Adrenal gland (tissue), 19 donors: ENCODE data around the gene CTAGE8. TPM values are rescaled to one million over a fixed set of nuclear protein-coding genes. Genes with fewer than 3 reads are reported as not detected.
"Not testable (repeated sequence)": the region's sequence is repeated elsewhere in the genome, so short reads cannot be mapped to it uniquely, and the experiment has no call there.

Experiments used
- DNase-seq, 7 donors: peaks; one replicate each; pipeline ENCODE4 v3.0.0-alpha.2; 2019 to 2020
- H3K27ac ChIP-seq, 5 donors: fragments of 200-600 bp; sonication (generic) in 4 of 5; 1 replicate in 3 of 5; 2 replicates in 2 of 5; pipeline versions ENCODE4 v1.5.1 to v1.8.0; 2016 to 2020; ENCODE audit warnings: mild to moderate bottlenecking in 1 of 5
- H3K27me3 ChIP-seq: fragments of 200-600 bp; 2 replicates; pipeline ENCODE4 v1.8.0; 2021
- H3K36me3 ChIP-seq, 2 donors: fragments of 200-600 bp; replicated peaks in 1 of 2; 1 replicate in 1 of 2; 2 replicates in 1 of 2; pipeline versions ENCODE4 v1.5.1 to v1.8.0; 2018 to 2022
- H3K4me1 ChIP-seq, 2 donors: fragments of 200-600 bp; replicated peaks in 1 of 2; 1 replicate in 1 of 2; 2 replicates in 1 of 2; pipeline versions ENCODE4 v1.5.1 to v1.8.0; 2018 to 2021
- H3K4me3 ChIP-seq, 4 donors: fragments of 200-600 bp; sonication (generic) in 3 of 4; one replicate each; pipeline ENCODE4 v1.5.1; 2016 to 2018
- H3K9me3 ChIP-seq, 3 donors: fragments of 200-600 bp; sonication (generic) in 1 of 3; replicated peaks in 1 of 3; 1 replicate in 2 of 3; 2 replicates in 1 of 3; pipeline versions ENCODE4 v1.5.1 to v1.8.0; 2016 to 2021
- WGBS, 4 donors: extraction: QIAGEN DNeasy Blood & Tissue Kit in 2 of 4; methylation state at CpG; one replicate each; pipeline versions ENCODE4 v1.1.5 to v1.1.7; 2013 to 2017; 5-methylcytosine and 5-hydroxymethylcytosine counted together
- intact Hi-C, 2 donors: fragments of 100-400 bp; cut with DNase I; formaldehyde crosslinking; loops; one replicate each; pipeline versions ENCODE4 v1.14.1 to v1.15.0; 2022 to 2023
- long read RNA-seq, 10 donors: library from polyadenylated mRNA in 3 of 10; unstranded in 2 of 10; stranded (forward) in 1 of 10; transcript quantifications; one replicate each; pipeline ENCODE4 v2.0.0 and lab custom pipeline, GENCODE V29; 2021 to 2026
- polyA plus RNA-seq, 3 donors: library from polyadenylated mRNA; stranded (reverse); fragments of 200-250 nt in 2 of 3; fragments of 350-450 nt in 1 of 3; fragmentation: Illumina TruSeq in 1 of 3; extraction: RNeasy Lipid Tissue Mini Kit (QIAGEN cat#74804) in 1 of 3; gene quantifications; one replicate each; pipeline ENCODE4 v1.2.3, GENCODE V29; 2013 to 2014
- total RNA-seq, 9 donors: library from RNA; depleted of rRNA in 4 of 9; stranded (reverse); fragments of >200 nt in 4 of 9; fragments of 120-200 nt in 1 of 9; fragmentation: NEBNext Ultra II Directional in 1 of 9; extraction: Animal tissue kit (Norgen Biotek cat#: 25700) in 1 of 9; gene quantifications; one replicate each; pipeline versions ENCODE4 v1.1.0 to v1.2.4, GENCODE V29; 2013 to 2023
- donor health status: healthy with polysubstance abuse.
- donor health status: Bipolar disorder and iron deficiency.
- donor health status: DM: yes; HTN: yes; CAD: no.
- donor health status: DM: no; HTN: no; CAD: no.
- donor health status: DM: no; HTN: no; CAD: no.
- donor health status: DM: yes; HTN: yes; CAD: no.

CTAGE8 gene, protein sequence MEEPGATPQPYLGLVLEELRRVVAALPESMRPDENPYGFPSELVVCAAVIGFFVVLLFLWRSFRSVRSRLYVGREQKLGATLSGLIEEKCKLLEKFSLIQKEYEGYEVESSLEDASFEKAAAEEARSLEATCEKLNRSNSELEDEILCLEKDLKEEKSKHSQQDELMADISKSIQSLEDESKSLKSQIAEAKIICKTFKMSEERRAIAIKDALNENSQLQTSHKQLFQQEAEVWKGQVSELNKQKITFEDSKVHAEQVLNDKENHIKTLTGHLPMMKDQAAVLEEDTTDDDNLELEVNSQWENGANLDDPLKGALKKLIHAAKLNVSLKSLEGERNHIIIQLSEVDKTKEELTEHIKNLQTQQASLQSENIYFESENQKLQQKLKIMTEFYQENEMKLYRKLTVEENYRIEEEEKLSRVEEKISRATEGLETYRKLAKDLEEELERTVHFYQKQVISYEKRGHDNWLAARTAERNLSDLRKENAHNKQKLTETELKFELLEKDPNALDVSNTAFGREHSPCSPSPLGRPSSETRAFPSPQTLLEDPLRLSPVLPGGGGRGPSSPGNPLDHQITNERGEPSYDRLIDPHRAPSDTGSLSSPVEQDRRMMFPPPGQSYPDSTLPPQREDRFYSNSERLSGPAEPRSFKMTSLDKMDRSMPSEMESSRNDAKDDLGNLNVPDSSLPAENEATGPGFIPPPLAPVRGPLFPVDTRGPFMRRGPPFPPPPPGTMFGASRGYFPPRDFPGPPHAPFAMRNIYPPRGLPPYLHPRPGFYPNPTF
- total RNA-seq = 1 to 10 TPM in 1 of 9 donors, under 1 TPM in 2, not detected in 6; 0.22 to 1.9 (median 0.87) TPM
- under 1 TPM in 2 of 3 donors, not detected in 1; 0.24 to 0.40 TPM for polyA plus RNA-seq
- long read RNA-seq, donor 1 = 0 reads
- long read RNA-seq, donor 2 = 0 reads
- long read RNA-seq, donor 3 = 0 reads
- long read RNA-seq, donor 4 = 0 reads
- long read RNA-seq, donor 5 = 0 reads
- long read RNA-seq, donor 6 = 0 reads
- long read RNA-seq, donor 7 = 0 reads
- long read RNA-seq, donor 8 = 0 reads
- long read RNA-seq, donor 9 = 0 reads
- long read RNA-seq, donor 10 = 0 reads

DNA sequence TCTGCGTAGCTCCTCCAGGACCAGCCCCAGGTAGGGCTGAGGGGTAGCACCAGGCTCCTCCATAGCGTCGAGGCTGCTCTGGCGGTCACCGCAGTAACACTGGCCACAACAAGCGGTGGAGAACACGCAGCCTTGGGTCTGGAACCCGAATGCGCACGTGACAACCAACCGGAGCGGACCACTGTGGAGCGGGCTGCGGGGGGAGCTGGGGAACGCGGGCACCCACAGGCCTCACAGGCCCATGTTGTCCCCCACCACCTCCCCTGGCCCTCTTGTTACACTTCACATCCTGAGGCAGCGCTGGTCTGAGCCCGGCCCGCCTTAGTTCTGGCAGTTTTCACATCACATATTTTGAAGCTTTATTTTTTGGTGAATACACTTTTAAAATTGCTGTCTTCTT lies at the start of gene CTAGE8:
TSS of gene CTAGE8 (minus strand) at position 101 of the 400 bp plus-strand sequence. CDS start at position 63, 38 bp downstream.
- H3K4me3 ChIP-seq, H3K27ac ChIP-seq, H3K9me3 ChIP-seq, H3K4me1 ChIP-seq, DNase-seq, H3K36me3 ChIP-seq, intact Hi-C loops, H3K27me3 ChIP-seq: not testable (repeated sequence)
- WGBS, 4 donors = 100% methylated on average over 2 of the region's 19 CpGs; no CpG with 5 or more reads in 2 of the 4 donors

DNA sequence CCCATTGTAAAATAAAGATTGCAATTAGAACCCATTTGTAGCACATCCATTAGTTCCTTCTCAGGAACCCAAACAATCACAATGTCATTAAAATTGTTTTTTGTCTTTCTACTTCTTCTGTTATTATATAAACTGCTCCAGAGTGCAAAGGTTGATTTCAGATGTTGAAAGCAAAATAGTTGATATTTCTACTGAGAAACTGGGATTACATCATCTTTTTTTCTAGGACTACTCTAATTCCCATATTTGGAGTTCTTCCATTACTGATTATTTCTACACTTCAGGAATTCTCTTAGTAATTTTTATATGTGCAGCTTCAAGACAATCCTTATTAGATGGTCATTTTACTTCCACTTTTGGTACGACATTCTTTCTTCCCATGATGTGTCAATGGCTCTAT lies 48.4 kb upstream of the CTAGE8 start:
- H3K4me3 ChIP-seq, DNase-seq, H3K27me3 ChIP-seq, H3K4me1 ChIP-seq, H3K36me3 ChIP-seq, H3K9me3 ChIP-seq, intact Hi-C loops, H3K27ac ChIP-seq: not testable (repeated sequence)
- 63 to 100% (median 86%) methylated on average over 1 of the region's 1 CpG; no CpG with 5 or more reads in 1 of the 4 donors for WGBS, 4 donors

DNA sequence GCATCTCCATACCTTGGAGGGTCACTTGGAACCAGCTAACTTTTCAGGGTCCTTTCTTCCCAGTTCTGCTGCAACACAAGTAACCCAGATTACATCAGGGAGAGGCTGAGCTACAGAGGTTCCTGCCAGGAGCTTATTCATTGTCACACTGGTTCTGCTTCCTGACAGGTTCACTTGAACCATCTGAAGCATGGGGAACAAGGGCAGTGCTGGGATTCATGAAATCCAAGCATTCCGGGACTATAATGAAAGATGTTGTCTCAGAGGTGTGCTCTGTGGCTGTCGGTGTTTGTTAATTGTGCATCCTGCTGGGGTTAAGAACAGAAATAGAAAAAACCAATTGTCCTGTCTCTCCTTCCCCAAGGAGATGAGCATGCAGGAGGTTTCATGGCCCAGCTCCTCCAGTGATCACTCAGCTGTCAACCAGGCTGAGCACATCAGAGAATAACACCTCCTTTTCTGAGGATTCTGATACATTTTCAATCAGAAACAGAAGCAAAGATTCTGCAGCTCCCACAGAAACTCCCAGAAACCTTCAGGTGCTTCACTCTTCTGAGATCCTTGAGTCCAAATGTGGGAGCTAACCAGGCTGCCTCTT lies 42.9 kb upstream of the CTAGE8 start, which contains the start of gene OR2A1:
TSS of gene OR2A1 (plus strand) at position 548 of the 598 bp plus-strand sequence. CDS start 5,706 bp downstream, outside the sequence.
- H3K27ac ChIP-seq = not testable (repeated sequence)
- WGBS, 4 donors = 83 to 100% (median 89%) methylated on average over 1 to 2 of the region's 2 CpGs; no CpG with 5 or more reads in 1 of the 4 donors

DNA sequence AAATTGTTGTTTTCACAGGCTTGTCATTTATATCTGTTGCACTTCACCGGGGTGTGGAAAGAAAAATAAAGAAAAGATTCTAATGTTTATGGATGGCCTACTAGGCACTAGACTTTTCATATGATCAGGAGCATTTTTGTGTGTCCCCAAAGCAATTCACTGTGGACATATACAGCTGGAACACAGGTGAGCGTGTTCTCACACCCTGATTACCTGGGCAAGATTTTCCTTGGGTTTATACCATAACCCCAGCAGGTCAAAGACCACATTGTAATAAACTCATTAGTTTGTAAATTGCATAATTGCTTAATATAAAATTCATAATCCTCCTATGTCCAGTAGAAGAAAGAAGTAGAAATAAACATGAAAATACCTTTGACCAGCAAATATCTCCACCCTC lies 42.1 kb upstream of the CTAGE8 start:
- H3K4me1 ChIP-seq, H3K9me3 ChIP-seq, H3K36me3 ChIP-seq, H3K4me3 ChIP-seq, H3K27ac ChIP-seq, H3K27me3 ChIP-seq, intact Hi-C loops, DNase-seq: not testable (repeated sequence)
- WGBS, 4 donors = 91 to 100% (median 100%) methylated on average over 1 of the region's 2 CpGs; no CpG with 5 or more reads in 1 of the 4 donors

More for the DNA sequence above, 42.9 kb upstream of the CTAGE8 start, which contains the start of gene OR2A1:
- DNase-seq, H3K4me1 ChIP-seq, intact Hi-C loops, H3K27me3 ChIP-seq, H3K36me3 ChIP-seq, H3K4me3 ChIP-seq, H3K9me3 ChIP-seq: not testable (repeated sequence)

DNA sequence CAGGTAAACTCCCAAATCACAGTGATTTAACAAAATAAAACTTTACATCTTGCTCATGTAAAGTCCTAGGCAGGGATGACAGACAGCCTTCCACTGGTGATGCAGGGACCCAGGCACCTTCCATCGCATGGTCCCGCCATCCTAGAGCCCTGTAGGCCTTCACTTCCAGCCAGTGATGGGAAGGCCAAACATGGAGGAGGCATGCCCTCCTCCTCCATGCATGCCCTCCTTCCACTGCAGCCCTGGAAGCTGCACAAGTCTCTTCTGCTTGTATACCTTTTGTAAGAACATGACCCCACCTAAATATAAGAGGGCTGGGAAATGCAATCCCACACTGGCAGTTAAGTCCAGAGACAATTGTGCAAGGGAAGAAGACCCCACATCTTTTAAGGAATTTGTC lies 40.6 kb upstream of the CTAGE8 start:
- H3K4me1 ChIP-seq, intact Hi-C loops, H3K36me3 ChIP-seq, DNase-seq, H3K27me3 ChIP-seq, H3K9me3 ChIP-seq, H3K4me3 ChIP-seq, H3K27ac ChIP-seq: not testable (repeated sequence)
- WGBS, 4 donors = no CpG with 5 or more reads among the region's 2 CpGs

DNA sequence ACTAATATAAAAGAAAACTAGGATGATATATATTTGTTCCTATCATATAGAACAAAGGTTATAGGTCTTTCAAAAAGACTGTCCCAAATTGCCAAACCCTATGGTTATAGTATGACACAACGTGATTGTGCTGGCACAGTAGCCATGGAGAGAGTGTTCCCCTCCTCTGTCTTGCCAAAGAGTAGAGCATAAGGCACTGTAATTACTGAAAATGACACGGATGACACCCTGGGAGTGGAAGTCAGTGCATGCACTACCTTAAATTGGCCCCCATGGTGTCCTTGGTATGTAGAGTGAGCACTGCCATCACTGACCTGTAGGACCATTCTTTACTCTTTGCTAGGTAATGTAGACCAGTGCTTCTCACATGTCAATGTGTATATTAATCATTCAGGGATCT lies 36.1 kb upstream of the CTAGE8 start:
- H3K9me3 ChIP-seq, H3K4me1 ChIP-seq, H3K4me3 ChIP-seq, H3K27me3 ChIP-seq, intact Hi-C loops, H3K36me3 ChIP-seq, DNase-seq, H3K27ac ChIP-seq: not testable (repeated sequence)
- WGBS, 4 donors = no CpG with 5 or more reads among the region's 2 CpGs

DNA sequence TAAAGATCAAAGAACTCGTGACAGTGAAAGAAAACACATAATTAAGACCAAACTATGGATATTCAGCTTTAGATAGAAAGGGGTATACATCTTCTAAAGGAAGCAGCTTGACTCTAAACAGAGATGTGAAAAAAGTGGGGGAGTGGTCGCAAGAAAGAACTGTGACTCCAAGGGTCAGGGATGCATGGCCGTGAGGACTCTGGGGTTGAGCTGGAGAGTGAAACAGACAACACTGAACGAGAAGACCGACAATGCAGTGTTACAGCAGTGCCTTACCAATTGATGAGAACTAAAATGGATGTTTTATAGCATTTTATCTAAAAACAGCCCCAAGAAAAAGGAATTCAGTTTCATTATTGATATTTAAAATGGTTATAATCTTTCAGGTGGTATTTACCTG lies 34.5 kb upstream of the CTAGE8 start:
- H3K36me3 ChIP-seq, H3K4me3 ChIP-seq, DNase-seq, H3K27ac ChIP-seq, H3K27me3 ChIP-seq, H3K9me3 ChIP-seq, intact Hi-C loops, H3K4me1 ChIP-seq: not testable (repeated sequence)
- WGBS, 4 donors = no CpG with 5 or more reads among the region's 5 CpGs

DNA sequence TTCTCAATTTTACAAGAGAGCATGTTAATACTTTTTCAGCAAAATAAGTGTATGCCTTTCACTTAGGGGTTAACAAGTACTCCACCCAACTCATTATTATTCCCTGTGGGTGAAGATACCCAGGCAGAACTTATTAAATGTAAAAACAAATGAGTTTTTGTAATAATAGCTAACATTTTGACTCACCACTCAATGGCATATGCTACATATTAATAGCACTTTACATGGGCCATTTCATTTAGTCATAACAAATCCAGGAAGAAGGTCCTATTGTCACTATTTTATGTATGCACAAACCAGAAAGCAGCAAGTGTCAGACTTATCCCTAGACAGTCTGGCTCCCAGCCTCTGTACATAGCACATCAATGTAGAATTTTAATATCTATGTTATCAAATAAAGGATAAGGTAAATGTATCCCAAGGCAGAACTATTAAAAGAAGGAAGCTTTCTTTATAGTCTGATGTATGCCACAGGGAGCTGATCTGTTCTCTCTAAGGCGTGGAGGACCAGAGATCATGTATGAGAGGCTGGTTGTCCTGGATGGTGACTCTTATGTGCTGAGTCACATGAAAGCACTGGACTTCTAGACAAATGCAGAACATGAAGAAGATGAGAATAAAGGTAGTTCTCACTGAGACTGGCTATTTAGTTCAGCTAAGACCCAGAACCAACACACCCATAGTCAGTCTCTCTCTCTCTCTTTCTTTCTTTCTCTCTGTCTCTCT lies 33.7 kb upstream of the CTAGE8 start:
- H3K27me3 ChIP-seq, H3K27ac ChIP-seq, H3K9me3 ChIP-seq, H3K36me3 ChIP-seq, DNase-seq, intact Hi-C loops, H3K4me1 ChIP-seq, H3K4me3 ChIP-seq: not testable (repeated sequence)
- WGBS, 4 donors = no CpG with 5 or more reads among the region's 1 CpG

DNA sequence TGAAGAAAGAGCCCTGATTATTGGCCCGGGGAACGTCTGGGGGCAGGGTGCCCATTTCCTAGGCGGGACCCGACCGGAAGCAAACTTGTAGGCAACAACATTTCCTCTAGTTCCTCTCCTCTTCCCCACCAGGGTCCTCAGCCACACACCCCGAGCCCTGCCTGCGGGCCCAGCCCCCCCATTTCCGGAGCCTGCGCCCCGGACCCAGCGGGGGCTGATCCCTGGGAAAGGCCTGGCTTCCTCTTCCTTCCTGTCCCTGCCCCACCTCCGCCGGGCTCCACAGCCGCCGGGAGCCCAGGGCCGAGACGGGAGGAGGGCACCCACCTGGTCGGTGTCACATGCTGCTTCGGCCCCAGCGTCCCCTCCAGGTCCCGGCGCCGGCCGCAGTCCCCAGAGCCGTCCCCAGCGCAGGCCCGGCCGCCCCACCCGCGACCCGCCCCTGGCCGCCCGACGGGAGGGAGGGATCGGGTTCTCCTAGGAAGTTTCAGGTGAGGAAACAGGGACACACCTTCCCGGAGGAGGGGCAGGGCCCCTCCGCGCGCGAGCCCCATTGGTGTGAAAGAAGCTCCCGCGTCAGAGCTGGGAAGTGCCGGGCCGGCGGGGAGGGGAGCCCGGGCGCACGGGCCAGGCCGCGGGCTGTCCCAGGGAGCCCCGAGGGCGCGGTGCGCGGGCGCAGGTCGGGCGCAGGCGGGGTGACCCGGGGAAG lies 24.9 kb upstream of the CTAGE8 start:
- DNase-seq, intact Hi-C loops, H3K9me3 ChIP-seq, H3K27ac ChIP-seq, H3K4me1 ChIP-seq, H3K36me3 ChIP-seq, H3K4me3 ChIP-seq, H3K27me3 ChIP-seq: not testable (repeated sequence)
- no CpG with 5 or more reads among the region's 60 CpGs for WGBS, 4 donors
